HG02571 (cell line): ENCODE measurements around the gene ANKUB1.
A peak's percentile ranks its signal among the peaks of the same experiment; 100 is the strongest.
"Not testable (repeated sequence)": the region's sequence is repeated elsewhere in the genome, so short reads cannot be mapped to it uniquely, and the experiment has no call there.

Experiments
- ATAC-seq: cut with Tn5 transposase; IDR thresholded peaks from one replicate; pipeline ENCODE4 v1.9.1; 2021; ENCODE audit warnings: mild to moderate bottlenecking, moderate library complexity; ENCODE audit not compliant: unreplicated experiment

Gene ANKUB1

GRCh38 chr3:149792452-149793270 lies at the start of gene ANKUB1:
Gene ANKUB1 (minus strand): TSS chr3:149792554. CDS start chr3:149792366, 188 bp downstream.
- ATAC-seq, result no peak

- ATAC-seq, result no peak
Measured at GRCh38 chr3:149839896-149840295, 47.5 kb upstream of the ANKUB1 start.

- ATAC-seq, result not testable (repeated sequence)
Measured at GRCh38 chr3:149839469-149839868, 47.1 kb upstream of the ANKUB1 start.

GRCh38 chr3:149838491-149838890 lies 46.1 kb upstream of the ANKUB1 start:
- ATAC-seq, result not testable (repeated sequence)

- ATAC-seq, result no peak
Measured at GRCh38 chr3:149833241-149833640, 40.9 kb upstream of the ANKUB1 start.

- ATAC-seq, result no peak
Measured at GRCh38 chr3:149832086-149832485, 39.7 kb upstream of the ANKUB1 start.

GRCh38 chr3:149831321-149831720 lies 39.0 kb upstream of the ANKUB1 start:
- ATAC-seq, result no peak

- no peak for ATAC-seq
Measured at GRCh38 chr3:149830902-149831301, 38.5 kb upstream of the ANKUB1 start.

- ATAC-seq, result not testable (repeated sequence)
Measured at GRCh38 chr3:149829631-149830030, 37.3 kb upstream of the ANKUB1 start.

GRCh38 chr3:149828390-149828789 lies 36.0 kb upstream of the ANKUB1 start:
- no peak for ATAC-seq

GRCh38 chr3:149826636-149827035 lies 34.3 kb upstream of the ANKUB1 start:
- ATAC-seq, result no peak

GRCh38 chr3:149820183-149820582 lies 27.8 kb upstream of the ANKUB1 start:
- ATAC-seq, result no peak

GRCh38 chr3:149819432-149819831 lies 27.1 kb upstream of the ANKUB1 start:
- no peak for ATAC-seq

GRCh38 chr3:149816986-149817385 lies 24.6 kb upstream of the ANKUB1 start:
- ATAC-seq, result no peak

GRCh38 chr3:149816311-149816710 lies 24.0 kb upstream of the ANKUB1 start:
- no peak for ATAC-seq

- no peak for ATAC-seq
Measured at GRCh38 chr3:149815728-149816127, 23.4 kb upstream of the ANKUB1 start.

GRCh38 chr3:149815321-149815720 lies 23.0 kb upstream of the ANKUB1 start:
- ATAC-seq, result no peak

- ATAC-seq, result peak; percentile 21
Measured at GRCh38 chr3:149813367-149814281, 21.3 kb upstream of the ANKUB1 start.

- peak; percentile 94 for ATAC-seq
Measured at GRCh38 chr3:149812606-149813366, 20.4 kb upstream of the ANKUB1 start, which contains the start of gene RNF13. Gene RNF13 (plus strand): TSS chr3:149813215. CDS start chr3:149846027, 32,812 bp downstream.

- ATAC-seq, result no peak
Measured at GRCh38 chr3:149812165-149812605, 19.8 kb upstream of the ANKUB1 start.

- ATAC-seq, result no peak
Measured at GRCh38 chr3:149810846-149811245, 18.5 kb upstream of the ANKUB1 start.
